IPS-20b (cell line): Measurements from ENCODE around the gene CRYL1.

Source experiments
- H3K27ac ChIP-seq: one replicate; pipeline ENCODE4 v1.5.1; 2013; ENCODE audit warnings: low read length
- H3K27me3 ChIP-seq: 2 replicates; pipeline ENCODE4 v1.6.1; 2013; ENCODE audit warnings: mild to moderate bottlenecking, low read length, inconsistent platforms; ENCODE audit not compliant: insufficient read depth
- H3K36me3 ChIP-seq: 2 replicates; pipeline ENCODE4 v1.6.1; 2013; ENCODE audit warnings: low read depth, mild to moderate bottlenecking, inconsistent platforms, low read length, moderate library complexity; ENCODE audit not compliant: insufficient read depth
- H3K4me1 ChIP-seq: 2 replicates; pipeline ENCODE4 v1.6.1; 2013; ENCODE audit warnings: mild to moderate bottlenecking, control low read depth, inconsistent platforms, low read length, moderate library complexity; ENCODE audit not compliant: insufficient read depth
- H3K4me3 ChIP-seq: 2 replicates; pipeline ENCODE4 v1.5.1; 2013; ENCODE audit warnings: mild to moderate bottlenecking, low read length, inconsistent platforms
- H3K9ac ChIP-seq: 2 replicates; pipeline ENCODE4 v1.6.1; 2013; ENCODE audit warnings: low read depth, mild to moderate bottlenecking, inconsistent platforms, low read length, moderate library complexity
- H3K9me3 ChIP-seq: 2 replicates; pipeline ENCODE4 v1.6.1; 2013; ENCODE audit warnings: mild to moderate bottlenecking, low read depth, low read length, inconsistent platforms; ENCODE audit not compliant: insufficient read depth

The CRYL1 gene

DNA sequence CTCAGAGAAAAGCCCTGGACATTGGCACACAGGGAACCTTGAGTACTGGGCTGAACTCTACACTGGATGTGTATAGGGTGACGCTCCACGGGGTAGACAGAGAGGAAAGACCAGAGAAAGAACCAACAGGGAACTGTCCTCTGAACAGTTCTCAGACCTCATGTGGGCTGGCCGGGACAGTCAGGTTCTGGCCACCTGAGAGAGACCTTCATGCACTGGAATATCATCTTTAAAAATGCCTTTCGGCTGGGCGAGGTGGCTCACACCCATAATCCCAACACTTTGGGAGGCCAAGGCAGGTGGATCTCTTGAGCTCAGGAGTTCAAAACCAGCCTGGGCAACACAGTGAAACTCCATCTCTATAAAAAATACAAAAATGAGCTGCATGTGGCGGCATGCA, 149.8 kb downstream of the CRYL1 start:
- Histone ChIP-seq H3K27ac (no peak overlapping the region), H3K36me3 (no peaks in the 10 kb centered on the region), H3K27me3 (no peaks in the 10 kb centered on the region), H3K9ac (no peak overlapping the region), H3K4me1 (peaks cover 5% of the 10 kb centered on the region), H3K9me3 (no peaks in the 10 kb centered on the region), H3K4me3 (no peak overlapping the region)

DNA sequence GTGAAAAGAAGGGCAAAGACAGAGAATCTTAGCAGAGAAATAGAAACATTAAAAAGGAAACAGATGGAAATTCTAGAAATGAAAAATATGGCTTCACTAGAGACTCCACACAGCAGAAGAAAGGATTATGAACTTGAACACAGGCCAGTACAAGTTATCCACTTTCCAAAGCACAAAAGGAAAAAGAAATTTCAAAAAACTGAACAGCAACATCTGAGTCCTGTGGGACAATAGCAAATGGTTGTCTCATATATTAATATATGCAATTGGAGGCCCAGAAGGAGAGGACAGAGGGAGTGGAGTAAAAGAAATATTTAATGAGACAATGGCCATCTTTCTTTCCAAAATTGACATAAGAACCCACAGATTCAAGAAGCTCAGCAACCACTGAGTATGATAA, 151.8 kb downstream of the CRYL1 start:
- H3K4me1 ChIP-seq: peaks cover 7% of the 10 kb centered on the region
- no peaks in the 10 kb centered on the region for H3K27me3 ChIP-seq
- H3K9ac ChIP-seq: no peak overlapping the region
- H3K4me3 ChIP-seq: no peak overlapping the region
- no peaks in the 10 kb centered on the region for H3K9me3 ChIP-seq
- no peaks in the 10 kb centered on the region for H3K36me3 ChIP-seq
- no peak overlapping the region for H3K27ac ChIP-seq

DNA sequence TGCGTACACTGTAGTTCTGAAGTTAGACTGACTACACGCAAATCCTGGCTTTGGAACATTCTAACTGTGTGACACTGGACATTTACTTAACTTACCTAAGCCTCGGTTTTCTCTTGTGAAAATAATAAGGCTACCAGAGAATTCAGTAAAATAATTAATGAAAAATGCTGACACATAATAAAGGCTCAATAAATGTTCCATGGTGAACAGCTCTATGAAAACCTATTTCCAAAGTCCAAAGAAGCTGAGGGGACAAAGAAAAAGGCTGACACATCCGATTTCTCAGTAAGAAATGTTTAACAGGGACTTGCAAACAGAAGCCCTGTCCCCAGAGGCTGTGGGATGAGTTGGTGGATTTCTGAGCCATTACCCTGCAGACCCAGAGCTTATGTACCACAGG, 153.8 kb downstream of the CRYL1 start:
- H3K4me3 ChIP-seq: no peak overlapping the region
- no peaks in the 10 kb centered on the region for H3K27me3 ChIP-seq
- H3K27ac ChIP-seq: no peak overlapping the region
- H3K4me1 ChIP-seq: peaks cover 7% of the 10 kb centered on the region
- H3K36me3 ChIP-seq: no peaks in the 10 kb centered on the region
- H3K9ac ChIP-seq: no peak overlapping the region
- no peaks in the 10 kb centered on the region for H3K9me3 ChIP-seq

DNA sequence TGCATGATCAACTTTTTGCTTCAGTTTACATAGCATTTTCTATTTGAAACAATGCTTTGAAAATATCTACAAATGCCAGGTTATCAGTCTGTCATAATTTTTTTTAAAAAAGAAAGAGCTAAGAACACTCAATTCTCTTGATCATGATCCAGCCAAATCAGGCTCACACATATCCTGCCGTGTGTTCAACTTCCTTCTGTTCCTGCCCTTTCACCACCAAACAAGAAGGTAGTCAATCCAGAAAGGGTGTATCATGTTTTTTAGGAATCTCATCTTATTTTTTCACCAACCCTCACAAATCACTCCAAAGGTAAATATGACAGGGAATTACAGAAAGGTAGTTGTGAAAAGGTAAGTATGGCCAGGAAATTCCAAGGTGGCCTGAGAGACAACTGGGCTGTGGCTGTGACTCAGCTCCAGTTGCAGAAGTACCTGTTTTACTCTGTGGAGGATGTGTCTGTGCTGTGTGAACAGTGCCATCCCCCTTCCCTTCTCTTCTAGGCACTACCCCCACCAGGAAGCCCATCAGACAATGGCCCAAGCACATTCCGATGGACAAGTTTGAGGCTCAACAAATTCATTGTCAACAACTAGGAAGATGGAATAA, 154.7 kb downstream of the CRYL1 start:
- H3K4me1 ChIP-seq: peaks cover 7% of the 10 kb centered on the region

DNA sequence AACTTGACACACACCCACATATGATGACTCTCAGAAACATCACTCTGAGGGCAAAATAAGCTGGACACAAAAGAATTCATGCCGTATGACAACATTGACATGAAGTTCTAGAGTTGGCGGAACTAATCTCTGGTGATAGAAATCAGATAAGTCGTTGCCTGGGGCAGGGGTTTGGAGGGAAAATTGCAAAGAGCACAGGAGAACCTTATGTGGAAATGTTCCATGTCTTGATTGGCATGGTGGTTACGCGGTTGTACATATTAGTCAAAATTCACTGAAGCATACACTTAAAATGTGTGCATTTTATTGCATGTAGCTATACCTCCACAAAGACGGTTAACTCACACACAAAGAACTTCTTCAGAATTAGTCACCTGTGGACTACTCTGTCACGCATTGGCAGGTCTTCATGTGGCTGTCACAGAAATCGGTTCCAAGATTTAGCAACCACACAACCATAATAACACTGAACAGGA, 155.7 kb downstream of the CRYL1 start:
- Histone ChIP-seq H3K36me3 (no peaks in the 10 kb centered on the region), H3K27me3 (peaks cover 2% of the 10 kb centered on the region), H3K27ac (no peak overlapping the region), H3K4me1 (peaks cover 7% of the 10 kb centered on the region), H3K9me3 (no peaks in the 10 kb centered on the region), H3K4me3 (no peak overlapping the region), H3K9ac (no peak overlapping the region)

More for the DNA sequence above, 154.7 kb downstream of the CRYL1 start:
- H3K4me3 ChIP-seq: no peak overlapping the region
- no peak overlapping the region for H3K27ac ChIP-seq
- H3K9me3 ChIP-seq: no peaks in the 10 kb centered on the region
- H3K9ac ChIP-seq: 0 out of 2 replicates have a peak overlapping the region, but pooled peaks have one; percentile 30
- no peaks in the 10 kb centered on the region for H3K27me3 ChIP-seq
- no peaks in the 10 kb centered on the region for H3K36me3 ChIP-seq

DNA sequence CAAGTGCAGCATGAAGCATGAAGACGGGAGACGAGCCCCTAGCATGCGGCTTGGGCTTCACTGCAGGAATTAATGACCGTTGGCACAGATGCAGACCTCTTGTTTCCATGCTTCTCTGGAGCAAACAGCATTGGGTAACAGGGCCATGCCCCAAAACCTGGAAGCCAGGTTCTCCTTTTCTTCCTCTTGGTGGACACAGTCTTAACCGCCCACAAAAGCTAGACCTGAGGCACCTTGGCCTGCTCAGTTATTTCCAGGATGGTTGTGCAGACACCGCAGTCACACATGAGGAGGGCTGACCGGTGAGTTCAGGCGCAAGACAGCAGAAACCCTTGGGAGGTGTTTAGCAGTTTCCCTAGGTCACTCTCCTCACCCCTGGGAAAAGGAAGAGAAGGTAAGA, 159.6 kb downstream of the CRYL1 start:
- peaks cover 4% of the 10 kb centered on the region for H3K4me1 ChIP-seq
- H3K9me3 ChIP-seq: no peaks in the 10 kb centered on the region
- H3K36me3 ChIP-seq: no peaks in the 10 kb centered on the region
- H3K4me3 ChIP-seq: no peak overlapping the region
- H3K27ac ChIP-seq: no peak overlapping the region
- H3K9ac ChIP-seq: no peak overlapping the region
- peaks cover 40% of the 10 kb centered on the region for H3K27me3 ChIP-seq

DNA sequence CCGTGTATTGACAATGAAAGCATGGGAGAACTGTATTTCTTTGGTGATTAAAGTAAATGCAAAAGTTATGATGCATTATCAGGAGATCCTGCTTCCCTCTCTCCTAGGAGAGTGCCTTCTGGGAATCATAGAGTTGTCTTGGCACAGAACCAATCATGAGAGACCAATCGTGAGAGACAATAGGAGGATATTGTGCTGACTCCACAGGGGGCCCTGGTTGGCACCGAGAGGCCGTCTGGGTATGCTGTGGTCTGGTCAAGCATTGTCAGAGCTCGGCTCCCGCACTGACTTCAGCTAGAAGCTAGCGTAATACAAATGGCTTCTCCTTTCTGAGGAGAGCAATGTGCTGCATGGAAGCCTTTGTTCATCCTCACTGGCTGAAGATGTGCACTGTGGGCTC, 162.1 kb downstream of the CRYL1 start:
- Histone ChIP-seq H3K9me3 (no peaks in the 10 kb centered on the region), H3K27ac (no peak overlapping the region), H3K9ac (no peak overlapping the region), H3K36me3 (no peaks in the 10 kb centered on the region), H3K4me3 (no peak overlapping the region), H3K4me1 (no peaks in the 10 kb centered on the region), H3K27me3 (peaks cover 59% of the 10 kb centered on the region)

DNA sequence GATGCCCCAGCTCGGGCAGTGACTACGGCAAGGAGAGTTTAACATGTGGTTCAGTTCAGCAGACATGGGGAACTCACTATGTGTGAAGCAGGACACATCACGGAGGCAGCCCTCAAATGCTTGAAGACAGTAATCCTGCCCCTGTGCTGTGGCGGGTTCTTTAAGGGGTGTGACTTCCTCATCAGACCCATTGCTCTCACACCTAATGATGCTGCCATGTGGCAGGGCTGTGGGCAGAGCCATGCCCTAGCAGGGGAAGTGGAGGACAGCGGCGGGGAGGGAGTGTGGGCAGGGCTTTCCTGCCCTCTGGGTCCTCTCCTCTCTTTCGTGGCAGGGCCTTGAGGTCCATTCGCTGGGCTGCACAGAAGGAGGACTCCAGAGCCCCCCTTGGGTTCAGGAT, 162.5 kb downstream of the CRYL1 start:
- Histone ChIP-seq H3K9me3 (no peaks in the 10 kb centered on the region), H3K36me3 (no peaks in the 10 kb centered on the region), H3K4me3 (no peak overlapping the region), H3K4me1 (peaks cover under 1% of the 10 kb centered on the region; the same call in 1 of the 2 replicates), H3K27me3 (peaks cover 59% of the 10 kb centered on the region), H3K9ac (no peak overlapping the region), H3K27ac (no peak overlapping the region)

DNA sequence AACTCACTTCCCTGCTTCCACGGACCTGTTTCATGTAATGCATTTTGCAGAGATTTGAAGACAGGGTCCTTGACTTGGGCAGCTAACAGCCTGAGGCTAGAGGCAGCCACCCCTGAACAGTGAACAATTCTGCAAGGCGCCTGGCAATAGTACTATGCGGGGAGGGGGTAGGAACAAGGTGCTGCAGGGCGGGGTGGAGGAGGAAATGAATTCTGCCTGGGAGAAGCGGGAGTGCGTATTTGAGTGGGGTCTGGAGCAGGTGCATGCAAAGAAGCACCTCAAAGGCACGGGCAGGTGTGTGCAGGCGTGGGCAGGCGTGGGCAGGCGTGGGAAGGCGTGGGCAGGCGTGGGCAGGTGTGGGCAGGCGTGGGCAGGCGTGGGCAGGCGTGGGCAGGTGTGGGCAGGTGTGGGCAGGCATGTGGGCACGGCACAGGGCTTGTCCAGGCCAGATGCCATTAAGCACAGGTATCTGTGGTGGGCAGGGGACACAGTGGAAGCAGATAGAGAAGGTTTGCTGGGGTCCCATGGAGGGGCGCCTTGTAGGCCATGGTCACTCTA, 163.1 kb downstream of the CRYL1 start:
- Histone ChIP-seq H3K27me3 (peaks cover 59% of the 10 kb centered on the region), H3K9me3 (no peaks in the 10 kb centered on the region), H3K9ac (no peak overlapping the region), H3K4me1 (peaks cover 2% of the 10 kb centered on the region; the same call in 1 of the 2 replicates), H3K27ac (no peak overlapping the region), H3K36me3 (no peaks in the 10 kb centered on the region), H3K4me3 (no peak overlapping the region)

DNA sequence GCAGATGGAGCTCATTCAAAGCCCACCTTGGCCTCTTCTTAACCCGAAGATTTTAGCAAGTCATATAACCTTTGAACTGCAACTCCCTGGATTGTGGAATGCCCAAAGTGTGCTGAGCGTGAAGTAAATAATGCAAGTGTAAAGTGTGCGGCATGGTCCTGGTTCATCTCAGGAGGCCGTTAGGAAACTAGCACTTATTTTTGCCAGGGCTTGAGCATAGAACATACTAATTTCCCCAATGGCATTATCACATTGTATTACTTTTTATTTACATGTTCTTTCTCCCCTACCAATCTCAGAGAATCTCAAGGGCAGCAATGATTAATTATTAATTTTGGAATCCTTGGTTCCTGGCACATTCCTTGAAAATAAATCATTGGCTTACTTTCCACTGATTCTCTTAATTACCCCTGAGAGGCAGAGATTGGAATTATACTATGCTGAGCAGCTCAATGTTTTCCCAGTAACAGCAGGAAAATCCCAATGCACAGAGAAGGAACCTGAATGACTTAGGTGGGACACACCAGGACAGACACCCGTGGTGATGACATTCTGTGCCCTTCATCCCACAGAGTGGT, 164.7 kb downstream of the CRYL1 start:
- Histone ChIP-seq H3K4me3 (no peak overlapping the region), H3K36me3 (no peaks in the 10 kb centered on the region), H3K27me3 (peaks cover 59% of the 10 kb centered on the region), H3K9me3 (no peaks in the 10 kb centered on the region), H3K27ac (no peak overlapping the region), H3K4me1 (peaks cover 2% of the 10 kb centered on the region; the same call in 1 of the 2 replicates), H3K9ac (no peak overlapping the region)

DNA sequence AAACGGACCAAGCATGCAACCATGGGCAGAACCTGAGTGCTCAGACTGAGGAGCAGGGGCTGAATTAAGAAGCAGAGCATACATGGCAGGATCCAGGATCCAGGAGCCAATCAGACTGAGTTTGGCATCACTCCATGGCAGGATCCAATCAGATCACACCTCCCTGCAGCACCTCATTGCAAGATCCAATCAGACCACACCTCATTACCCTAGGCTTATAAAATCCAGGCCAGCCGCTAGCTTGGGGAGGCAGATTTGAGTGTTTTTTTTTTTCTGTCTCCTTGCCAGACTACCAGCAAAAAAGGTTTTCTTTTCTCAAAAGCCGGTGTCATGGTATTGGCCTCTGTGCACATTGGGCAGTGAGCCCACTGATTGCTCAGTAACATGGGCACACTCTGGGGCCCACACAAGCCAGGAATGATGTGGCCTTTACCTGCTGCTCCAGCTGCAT, 165.6 kb downstream of the CRYL1 start:
- Histone ChIP-seq H3K27me3 (peaks cover 59% of the 10 kb centered on the region), H3K4me1 (peaks cover 2% of the 10 kb centered on the region; the same call in 1 of the 2 replicates), H3K4me3 (no peak overlapping the region), H3K27ac (no peak overlapping the region), H3K36me3 (no peaks in the 10 kb centered on the region), H3K9ac (no peak overlapping the region), H3K9me3 (no peaks in the 10 kb centered on the region)

DNA sequence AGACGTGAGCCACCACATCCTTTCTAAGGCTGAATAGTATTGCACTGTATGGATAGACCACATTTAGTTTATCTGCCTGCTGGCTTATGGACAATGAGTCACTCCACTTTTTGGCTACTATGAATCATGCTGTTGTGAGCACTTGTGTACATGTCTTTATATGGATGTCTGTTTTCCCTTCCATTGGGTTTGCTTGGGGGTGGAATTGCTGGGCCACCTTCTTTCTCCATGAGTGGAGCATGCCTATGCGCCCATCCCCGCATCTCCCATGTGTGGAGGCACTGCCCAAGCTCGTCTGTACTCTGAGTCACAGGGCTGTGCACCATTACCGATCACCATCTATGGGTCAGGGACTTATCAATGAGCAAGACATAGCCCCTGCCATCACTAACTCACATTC, 166.3 kb downstream of the CRYL1 start:
- Histone ChIP-seq H3K36me3 (no peaks in the 10 kb centered on the region), H3K9me3 (no peaks in the 10 kb centered on the region), H3K4me3 (no peak overlapping the region), H3K4me1 (peaks cover 2% of the 10 kb centered on the region; the same call in 1 of the 2 replicates), H3K9ac (no peak overlapping the region), H3K27ac (no peak overlapping the region), H3K27me3 (peaks cover 52% of the 10 kb centered on the region)
